SIG-M5 treated with dmso at 0.1 percent for 504 hours (cell line): ENCODE data around the gene SPC24.
"Not testable (repeated sequence)": the region's sequence is repeated elsewhere in the genome, so short reads cannot be mapped to it uniquely, and the experiment has no call there.

Experiments
- DNase-seq: peaks from one replicate; lab custom pipeline; 2025; ENCODE audit not compliant: unreplicated experiment; lab: John Stamatoyannopoulos, UW

SPC24 gene

DNA sequence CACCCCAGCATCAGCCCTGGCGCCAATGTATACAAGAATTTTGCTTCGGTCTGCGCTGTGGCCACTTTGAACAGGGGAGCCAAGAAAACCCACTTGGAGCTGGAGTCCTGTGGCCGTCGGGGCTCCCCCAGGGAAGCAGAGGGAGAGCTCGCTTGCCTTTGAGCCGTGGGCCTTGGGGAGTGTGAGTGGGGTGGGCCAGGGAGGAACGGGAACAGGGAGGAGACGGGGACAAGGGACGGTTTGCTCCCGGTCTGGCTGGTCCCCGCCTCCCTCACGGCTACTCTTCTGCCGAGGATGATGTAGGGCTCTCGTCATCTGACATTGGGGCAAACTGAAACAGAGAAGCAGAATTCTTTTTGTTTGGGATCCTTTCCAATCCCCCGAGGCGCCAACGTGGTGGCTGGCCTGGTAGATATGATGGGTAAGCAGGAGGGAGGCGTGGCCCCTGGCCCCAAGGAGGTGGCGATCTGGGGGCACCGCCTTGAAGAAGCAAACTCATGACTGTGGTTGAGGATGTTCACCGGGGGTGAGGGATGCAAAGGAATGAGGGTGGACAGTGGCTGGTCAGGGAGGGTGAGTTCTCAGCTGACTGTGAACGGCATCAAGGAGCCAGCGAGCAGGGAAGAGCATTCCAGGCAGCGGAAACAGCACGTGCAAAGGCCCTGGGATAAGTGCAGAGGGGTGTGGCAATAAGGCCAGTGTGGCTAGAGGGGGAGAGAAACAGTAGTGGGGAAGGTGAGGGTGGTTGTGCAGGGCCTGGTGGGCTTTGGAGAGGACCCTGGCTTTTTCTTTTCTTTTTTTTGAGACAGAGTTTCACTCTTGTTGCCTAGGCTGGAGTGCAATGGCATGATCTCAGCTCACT is 10.9 kb upstream of the SPC24 start:
- DNase-seq = no peak

DNA sequence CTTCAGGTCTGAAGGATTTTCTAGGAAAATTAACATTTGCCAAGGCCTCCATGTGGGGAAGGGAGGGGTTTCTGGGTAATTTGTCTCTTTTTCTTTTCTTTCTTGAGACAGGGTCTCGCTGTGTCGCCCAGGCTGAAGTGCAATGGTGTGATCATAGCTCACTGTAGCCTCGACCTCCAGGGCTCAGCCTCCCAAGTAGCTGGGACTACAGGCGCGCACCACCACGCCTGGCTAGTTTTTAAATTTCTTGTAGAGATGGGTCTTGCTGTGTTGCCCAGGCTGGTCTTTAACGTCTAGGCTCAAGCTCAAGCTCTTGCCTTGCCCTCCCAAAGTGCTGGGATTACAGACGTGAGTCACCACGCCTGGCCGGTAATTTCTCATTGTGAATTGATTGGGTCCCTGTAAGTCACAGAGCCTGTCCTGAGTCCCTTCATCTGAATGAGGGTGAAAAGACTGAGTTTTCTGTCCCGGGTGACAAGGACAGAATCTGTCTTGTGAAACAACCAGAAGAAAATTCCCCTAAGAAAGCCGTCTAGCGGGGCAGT is 10.0 kb upstream of the SPC24 start:
- no peak for DNase-seq

DNA sequence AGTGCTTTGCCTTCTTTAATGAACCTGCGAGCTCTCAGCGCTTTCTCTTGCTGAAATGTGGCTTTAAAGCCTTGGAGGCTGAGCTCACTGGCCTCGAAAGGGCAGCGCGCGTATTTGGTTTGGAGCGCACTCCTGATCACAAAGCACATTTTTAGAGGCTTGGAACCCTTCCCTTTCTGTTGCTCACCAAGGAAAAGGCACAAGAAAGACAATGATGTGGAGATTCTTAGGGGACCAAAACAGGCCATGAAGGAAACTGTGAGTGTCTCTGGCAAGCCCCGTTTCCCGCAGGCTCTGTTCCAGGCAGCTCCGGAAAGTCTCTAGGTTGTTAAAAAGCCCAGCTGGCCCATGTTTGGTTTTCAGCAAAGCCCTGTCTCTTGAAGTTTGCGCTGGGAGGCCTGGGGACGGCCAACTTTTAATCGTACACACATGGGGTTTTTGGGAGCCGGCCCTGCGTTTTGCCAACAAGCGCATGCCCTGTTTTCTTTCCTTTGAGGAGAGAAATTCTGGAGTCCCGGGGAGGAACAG is 9.4 kb upstream of the SPC24 start:
- no peak for DNase-seq

DNA sequence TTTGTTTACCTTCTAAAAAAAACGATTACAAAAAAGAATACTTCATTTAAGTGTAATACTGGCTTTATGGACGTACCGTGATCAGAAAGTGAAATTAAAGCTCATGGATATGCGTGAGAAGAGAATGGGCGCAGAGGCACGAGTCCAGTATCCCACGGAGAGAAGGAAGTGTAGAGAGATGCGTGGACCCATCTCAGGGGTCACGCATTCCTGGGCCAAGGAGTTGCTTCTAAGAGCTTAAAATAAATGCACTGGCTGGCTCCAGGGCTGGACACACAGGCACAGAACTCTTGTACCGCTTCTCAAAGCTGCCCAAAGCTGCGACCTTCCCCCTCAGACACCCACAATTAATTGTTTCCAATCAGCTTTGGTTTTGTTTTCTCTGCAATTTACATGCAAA is 8.7 kb upstream of the SPC24 start:
- DNase-seq = no peak

DNA sequence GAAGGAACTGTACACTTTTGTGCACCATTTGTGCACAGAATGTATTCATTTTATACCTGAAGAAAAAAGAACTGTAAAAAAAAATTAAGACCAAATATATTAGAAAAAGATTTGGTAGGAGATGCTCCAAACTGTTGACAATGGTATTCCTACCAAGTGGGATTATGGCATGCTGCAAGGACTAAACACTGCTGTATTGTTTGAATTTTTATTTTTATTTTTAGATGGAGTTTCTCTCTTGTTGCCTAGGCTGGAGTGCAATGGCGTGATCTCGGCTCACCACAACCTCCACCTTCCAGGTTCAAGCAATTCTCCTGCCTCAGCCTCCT is 4.8 kb upstream of the SPC24 start:
- not testable (repeated sequence) for DNase-seq

DNA sequence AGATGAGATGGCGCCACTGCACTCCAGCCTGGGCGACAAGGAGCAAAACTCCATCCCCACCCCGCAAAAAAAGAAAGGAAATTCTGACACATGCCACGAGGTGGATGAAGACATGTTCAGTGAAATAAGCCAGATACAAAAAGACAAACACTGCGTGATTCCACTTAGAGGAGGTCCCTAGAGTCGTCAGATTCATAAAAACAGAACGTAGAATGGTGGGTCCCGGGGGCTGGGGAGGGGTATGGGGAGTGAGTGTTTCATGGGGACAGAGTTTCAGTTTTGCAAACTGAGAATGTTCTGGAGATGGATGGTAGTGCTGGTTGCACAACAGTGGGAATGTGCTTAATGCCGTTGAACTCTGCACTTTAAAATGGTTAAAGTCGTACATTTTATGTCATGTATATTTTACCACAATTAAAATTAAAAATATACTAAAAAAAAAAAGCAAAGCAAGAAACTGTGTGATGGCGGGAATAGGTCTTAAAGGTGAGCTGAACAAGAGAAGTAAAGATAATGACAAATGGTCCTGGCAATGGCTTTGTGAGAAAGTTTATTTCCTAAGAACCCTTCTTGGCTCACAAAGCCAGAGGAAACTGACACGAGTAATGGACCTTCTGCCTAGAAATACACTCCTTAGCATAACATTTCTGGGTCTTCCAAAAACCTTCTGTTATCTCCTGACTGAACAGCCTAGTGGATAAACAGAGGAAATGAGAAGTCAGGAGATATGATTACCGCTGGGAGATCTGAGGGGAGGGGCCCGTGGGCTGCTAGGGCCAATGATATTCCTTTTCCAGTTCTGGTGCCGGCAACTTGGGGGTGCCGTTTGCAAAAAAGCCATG is 4.2 kb upstream of the SPC24 start:
- no peak for DNase-seq

DNA sequence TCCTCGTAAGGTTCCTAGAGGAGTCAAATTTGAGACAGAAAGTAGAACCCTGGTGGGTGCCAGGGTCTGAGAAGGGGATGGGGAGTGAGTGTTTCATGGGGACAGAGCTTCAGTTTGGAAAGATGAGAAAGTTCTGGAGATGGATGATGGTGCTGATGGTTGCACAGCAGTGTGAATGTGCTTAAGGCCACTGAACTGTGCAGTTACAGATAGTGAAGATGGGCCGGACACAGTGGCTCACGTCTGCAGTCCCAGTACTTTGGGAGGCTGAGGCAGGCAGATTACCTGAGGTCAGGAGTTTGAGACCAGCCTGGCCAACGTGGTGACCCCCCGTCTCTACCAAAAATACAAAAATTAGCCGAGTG is 917 bp downstream of the SPC24 start:
- DNase-seq = no peak

DNA sequence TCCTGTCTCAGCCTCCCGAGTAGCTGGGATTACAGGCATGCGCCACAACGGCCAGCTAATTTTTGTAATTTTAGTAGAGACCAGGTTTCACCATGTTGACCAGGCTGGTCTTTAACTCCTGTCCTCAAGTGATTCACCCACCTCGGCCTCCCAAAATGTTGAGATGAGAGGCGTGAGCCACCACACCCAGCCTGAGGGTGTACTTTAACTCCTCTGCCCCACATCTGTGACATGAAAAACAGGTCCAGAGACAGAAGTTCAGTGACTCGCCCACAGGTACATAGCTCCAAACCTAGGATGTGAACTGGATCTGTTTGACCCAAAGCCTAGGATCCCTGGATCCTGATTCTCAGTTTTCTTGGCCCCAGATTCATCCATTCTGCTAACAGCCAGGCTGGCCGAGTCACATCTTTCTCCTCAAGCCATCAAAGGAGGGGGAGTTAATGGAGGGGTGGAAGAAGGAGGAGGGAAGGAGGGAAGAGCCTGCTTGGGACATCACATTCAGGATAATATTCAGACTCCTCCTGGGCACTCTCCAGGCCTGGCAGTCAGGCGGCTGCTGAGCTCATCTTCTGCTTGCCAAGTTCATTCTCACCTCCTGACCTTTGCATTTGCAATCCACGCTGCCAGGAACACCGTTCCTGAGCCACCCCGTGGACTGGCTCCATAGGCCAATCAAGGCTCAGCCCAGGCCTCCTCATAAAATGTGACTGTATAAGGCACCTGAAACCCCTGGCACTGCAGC is 3.1 kb downstream of the SPC24 start:
- no peak for DNase-seq

DNA sequence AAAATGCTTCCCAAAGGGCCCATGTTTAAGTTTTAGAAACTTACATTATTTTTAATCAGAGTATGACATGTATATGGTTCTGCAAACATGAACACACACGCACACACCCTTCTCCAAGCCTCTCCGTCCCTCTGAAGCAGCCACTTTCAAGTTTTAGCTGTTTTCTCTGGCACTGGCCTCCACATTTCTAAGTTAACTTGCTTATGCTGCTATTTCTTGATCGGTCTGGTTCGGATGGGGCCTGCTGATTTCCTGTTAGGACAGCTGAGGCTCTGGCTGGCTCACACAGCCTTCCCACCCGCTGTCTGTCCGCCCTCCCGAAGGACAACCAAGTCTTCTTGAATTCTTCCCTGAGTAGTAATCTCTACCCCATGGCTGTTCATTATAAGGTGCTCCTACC is 4.4 kb downstream of the SPC24 start:
- no peak for DNase-seq

DNA sequence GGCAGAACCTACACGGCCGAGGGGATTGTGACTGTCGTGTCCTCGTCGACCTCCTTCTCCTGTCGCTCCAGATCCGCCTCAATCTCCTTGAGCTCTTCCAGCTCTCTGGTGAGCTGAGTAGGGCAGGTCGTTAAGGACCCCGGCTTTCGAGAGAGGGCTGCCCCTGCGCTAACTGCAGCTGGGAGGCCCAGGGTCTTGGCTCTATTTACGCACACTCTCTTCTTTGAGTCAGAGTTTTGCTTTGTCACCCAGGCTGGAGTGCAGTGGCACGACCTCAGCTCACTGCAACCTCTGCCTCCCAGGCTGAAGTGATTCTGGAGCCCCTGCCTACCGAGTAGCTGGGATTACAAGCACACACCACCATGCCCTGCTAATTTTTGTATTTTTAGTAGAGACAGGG is 7.6 kb downstream of the SPC24 start:
- DNase-seq = no peak

DNA sequence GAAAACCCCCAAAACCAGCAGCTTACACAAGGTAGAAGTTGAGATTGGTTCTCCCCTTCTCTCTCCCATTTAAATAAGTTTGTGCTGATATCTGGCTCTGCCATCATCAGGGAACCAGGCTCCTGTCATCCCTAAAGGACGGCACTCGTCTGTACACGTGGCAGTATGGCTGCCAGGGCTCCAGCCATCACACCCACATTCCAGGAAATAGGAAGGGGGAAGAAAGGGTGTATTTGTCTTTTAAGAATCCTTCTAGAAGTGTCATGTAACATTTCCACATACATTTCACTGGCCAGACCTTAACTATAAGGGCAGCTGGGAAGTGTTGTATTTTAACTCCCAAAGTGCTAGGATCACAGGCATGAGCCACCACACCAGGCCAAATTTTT is 10.1 kb downstream of the SPC24 start:
- no peak for DNase-seq

DNA sequence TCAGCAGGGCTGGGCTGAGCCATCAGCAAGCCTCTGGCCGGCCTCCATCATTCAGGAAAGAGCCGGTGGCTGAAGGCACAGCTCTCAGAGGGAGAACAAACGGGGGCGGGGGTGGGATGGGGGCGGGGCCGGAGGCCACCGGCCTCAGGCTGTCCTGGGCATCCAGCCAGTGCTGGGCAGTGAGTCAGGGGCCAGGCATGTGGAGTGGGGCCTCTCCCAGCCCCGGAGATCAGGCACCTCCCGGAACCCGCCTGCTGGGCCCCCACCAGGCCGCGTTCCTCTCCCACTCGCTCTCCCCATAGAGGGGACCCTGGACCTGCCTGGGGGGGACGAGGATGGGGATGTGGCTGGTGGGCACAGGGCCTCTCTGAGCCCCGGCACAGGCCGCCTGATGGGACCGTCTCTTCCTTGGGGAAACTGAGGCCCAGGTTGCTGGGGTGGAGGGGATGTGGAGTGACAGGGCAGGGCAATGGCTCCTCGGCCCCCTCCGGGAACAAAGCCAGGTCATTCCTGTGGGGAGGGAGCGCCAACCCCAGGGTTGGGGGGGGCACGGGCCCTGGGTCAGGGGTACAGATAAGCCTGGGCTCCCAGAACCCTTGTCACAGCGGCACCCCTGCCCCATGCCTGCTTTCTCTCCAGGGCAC is 12.9 kb downstream of the SPC24 start:
- DNase-seq = no peak

DNA sequence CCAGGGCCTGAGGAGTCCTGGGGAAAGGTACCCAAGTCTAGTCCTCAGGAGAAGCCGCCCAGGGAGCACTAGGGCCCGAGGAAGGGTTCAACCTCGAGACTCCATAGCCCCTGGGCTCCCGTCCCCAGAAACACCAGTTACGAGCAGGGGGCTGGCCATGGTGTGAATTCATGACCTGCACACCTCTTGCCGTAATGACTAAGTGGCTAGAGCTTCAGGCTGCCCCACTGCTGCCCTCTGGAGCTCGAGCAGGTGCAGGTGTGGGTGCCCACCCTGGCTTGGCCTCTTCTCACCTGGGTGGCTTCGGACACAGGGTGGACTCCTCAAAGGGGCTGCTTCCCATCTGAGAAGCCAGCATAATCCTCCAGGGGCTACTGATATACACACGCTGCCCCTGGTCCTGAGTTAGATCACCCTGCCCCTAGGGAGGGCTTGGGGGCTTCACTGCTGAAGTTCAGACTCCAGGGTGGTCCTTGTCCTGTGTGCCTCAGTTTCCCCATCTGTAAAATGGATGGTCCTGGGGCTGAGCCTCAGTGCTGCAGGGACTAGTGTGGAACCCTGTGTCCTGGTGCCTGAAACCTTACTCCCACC is 13.6 kb downstream of the SPC24 start:
- no peak for DNase-seq

DNA sequence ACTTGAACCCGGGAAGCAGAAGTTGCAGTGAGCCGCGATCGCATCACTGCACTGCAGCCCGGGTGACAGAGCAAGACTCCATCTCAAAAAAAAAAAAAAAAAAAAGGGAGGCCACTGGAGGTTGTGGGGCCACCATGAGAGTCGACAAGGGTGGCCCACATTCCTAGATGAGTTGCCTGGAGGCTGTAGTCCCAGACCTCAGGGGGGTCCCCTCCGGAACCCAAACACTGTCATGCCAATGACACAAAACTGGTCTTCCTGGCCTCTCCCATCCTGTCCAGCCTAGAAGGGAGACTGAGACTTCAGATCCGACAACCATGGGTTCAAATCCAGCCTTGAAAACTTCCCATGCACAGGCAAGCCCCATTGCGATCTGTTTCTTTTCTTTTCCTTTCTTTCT is 14.7 kb downstream of the SPC24 start:
- no peak for DNase-seq

DNA sequence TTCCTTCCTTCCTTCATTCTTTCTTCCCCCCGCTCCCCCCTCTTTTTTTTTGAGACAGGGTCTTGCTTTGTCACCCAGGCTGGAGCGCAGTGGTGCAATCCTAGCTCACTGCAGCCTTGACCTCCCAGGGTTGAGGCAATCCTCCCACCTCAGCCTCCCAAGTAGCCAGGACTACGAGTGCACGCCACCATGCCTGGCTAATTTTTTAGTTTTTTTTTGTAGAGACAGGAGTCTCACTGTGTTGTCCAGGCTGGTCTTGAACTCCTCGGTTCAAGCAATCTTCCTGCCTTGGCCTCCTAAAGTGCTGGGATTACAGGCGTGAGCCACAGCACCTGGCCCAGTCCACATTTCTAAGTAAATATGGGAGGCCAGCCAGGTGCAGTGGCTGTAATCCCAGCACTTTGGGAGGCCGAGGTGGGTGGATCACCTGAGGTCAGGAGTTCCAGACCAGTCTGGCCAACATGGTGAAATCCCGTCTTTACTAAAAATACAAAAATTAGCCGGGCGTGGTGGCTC is 15.5 kb downstream of the SPC24 start:
- DNase-seq = not testable (repeated sequence)

DNA sequence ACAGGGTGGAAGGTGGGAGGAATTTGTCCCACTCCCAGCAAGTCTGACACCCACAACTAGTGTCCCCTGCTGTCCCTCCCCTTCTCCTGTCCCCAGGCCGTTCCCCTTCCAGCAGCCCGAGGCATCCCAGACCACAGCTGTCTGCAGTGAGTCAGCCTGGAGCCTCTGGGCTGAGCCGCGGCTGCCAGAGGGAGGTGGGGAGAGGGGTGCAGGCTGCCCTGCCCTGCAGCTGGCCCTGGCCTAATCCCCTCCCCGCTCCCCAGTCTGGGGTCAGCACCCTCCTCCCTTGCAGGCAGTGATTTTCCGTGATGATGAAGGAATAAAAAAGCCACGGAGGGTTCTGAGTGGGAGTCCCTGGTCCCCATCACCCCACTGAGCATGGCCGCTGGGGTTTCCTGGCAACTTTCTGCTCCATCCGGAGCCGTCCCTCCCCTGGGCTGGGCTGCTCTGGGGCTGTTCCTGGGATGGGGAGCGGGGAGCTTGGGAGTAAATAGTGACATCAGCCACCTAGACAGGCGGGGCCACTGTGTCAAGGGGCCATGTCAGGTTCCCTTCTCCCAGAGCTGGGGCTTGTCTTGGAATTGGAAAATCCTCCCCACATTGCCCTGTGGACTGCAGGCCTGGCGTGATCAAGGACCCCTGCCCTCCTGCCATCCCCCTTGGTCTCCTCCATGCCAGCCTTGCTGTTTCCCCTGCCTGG is 16.8 kb downstream of the SPC24 start:
- DNase-seq = peak; percentile 37

DNA sequence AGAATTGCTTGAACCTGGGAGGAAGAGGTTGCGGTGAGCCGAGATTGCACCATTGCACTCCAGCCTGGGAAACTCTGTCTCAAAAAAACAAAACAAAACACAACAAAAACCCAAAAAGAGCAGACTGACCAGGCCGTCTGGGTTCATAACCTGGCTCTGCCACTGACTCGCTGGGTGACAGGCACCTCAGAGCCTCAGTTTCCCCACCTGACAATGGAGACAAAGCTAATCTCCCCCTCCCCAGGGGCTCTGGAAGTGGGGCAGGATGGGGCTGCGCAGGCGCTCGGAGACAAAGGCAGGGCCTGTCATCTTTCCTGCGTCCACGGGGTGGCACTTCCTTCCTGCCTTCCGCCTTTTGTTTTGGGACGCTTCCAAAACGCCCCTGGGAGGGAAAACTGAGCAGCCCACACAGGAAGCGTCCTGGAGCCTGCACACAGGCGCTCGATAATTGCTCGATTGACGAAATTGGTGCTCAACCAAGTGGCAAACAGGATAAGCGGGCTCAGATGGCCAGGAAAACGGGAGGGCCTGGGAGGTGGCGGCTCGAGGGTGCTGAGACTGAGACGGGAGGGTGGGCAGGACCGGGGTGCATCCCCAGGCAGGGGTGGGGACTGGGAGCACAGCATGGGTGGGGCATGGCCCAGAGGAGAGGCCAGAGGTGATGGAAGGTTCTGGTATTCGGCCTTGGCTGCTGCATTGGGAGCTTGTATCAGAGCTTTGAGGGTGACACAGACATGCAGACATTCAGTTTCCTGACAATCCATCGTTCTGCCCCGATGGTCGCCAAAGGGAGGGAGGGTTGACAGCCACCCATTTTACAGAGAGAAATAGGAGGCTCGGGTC is 17.8 kb downstream of the SPC24 start:
- DNase-seq = peak; percentile 47

DNA sequence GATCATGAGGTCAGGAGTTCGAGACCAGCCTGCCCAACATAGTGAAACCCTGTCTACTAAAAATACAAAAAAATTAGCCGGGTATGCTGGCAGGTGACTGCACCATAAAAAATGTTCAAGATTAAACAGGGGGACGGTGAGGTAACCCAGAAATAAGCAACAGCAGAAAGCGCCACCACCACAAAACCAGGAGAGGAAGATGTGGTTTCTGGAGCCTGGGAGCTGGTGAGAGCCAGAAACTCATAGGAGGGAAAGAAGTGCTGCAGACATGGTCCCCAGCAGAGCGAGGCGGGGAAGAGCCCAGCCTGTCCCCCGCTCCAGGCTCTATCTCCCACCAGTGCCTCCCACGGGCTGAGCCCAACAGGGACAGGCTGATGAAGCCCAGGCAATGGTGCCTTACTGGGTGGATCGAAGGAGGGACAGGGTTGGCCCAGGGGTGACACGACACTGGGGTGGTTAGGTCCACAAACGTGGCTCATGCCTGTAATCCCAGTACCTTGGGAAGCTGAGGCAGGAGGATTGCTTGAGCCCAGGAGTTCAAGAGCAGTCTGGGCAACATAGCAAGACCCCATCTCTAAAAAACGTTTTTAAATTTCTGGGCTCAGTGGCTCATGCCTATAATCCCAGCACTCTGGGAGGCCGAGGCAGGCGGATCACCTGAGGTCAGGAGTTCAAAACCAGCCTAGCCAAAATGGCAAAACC is 19.0 kb downstream of the SPC24 start:
- DNase-seq = no peak
